ENCODE results near the gene WAPL.
A peak's percentile ranks its signal among the peaks of the same experiment; 100 is the strongest.
"Not testable (repeated sequence)": the region's sequence is repeated elsewhere in the genome, so short reads cannot be mapped to it uniquely, and the experiment has no call there.

The WAPL gene

DNA sequence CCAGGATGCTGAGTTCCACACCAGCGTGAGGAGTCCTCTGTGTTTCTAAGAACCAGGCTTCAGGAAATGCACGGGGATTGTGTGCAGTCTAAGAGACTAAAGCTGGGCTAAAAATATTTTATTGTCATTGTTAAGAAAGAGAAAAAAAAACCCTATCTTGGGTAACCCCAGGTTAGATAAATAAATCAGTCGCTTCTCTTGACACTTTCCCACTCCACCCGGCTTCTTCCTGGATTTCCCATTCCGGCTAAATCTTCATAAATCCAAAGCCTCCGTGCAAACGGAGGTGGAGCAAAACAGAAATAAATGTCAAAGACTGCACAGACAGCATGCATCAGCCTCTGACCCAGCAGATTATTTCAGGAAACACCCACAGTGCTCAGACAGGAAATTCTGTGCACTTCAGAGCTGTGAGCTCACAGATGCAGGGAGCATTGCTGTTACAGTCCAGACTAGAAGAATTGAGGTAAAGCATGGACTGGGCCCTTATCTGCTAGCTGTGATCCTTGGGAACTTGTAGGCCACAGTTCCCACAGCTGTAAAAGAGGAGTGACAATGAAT is 110.2 kb downstream of the WAPL start:
- DNase-seq = peak; percentile 84

DNA sequence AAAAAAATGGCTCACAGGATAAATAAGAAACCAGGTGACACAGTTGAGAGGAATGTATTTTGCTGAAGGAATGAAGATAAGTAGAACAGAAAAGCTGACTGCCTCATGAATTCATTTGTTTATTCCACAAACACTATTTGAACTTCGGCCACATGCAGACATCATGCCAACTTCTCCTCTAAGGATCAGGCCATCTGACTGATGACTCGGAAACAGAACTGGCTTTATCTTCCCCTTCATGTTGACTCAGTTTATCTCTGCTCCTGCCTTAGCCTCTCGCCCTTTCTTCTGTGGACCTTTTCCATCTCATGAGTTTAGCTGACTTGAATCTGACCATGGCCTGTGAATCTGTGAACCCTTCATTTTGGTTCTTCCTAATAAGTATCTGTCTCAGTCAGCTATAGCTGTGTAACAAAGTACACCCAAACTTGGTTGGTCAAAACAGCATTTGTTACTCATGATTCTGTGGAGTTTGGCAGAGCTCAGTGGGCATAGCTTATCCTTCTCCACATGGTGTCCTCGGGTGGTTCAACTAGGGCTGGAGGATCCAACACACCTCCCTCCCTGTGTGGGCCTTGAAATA is 111.0 kb downstream of the WAPL start:
- peak; percentile 64 for DNase-seq

DNA sequence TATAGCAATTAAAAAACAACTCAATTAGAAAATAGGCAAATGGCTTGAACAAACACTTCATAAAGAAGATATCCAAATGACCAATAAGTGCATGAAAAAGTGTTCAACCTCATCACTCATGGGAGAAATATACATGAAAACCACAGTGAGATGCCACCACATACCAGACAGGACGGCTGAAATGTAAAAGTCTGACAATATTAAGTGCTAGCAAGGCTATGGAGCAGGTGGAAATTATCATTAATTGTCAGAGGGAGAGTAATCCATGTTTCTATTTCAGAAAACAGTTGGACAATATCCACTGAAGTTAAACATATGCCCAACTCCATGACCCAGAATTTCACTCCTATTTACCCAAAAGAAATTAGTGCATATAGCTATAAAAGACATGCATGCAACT is 112.4 kb downstream of the WAPL start:
- no peak for DNase-seq

DNA sequence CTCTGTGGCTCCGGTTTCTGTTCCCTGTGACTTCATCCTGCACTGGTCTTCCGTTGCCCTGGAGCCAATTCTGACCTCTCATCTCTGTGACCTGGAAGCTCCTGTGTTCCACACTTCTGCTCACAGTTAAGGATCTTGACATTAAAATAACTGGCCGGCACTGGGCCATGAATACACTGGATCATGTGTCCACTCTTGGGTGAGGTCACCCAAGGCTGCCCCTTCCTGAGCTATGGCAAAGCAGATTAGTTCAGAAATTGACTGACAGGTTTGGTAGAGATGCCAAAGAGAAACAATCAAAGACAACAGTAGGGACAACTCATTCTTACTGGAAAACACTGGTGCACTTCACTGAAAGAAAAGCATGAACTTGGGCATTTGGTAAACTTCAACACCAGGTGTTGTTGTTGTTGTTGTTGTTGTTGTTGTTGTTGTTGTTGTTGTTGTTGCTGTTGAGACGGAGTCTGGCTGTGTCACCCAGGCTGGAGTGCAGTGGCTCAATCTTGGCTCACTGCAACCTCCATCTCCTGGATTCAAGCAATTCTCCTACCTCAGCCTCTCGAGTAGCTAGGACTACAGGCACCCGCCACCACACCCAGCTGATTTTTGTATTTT is 118.3 kb downstream of the WAPL start:
- no peak for DNase-seq

DNA sequence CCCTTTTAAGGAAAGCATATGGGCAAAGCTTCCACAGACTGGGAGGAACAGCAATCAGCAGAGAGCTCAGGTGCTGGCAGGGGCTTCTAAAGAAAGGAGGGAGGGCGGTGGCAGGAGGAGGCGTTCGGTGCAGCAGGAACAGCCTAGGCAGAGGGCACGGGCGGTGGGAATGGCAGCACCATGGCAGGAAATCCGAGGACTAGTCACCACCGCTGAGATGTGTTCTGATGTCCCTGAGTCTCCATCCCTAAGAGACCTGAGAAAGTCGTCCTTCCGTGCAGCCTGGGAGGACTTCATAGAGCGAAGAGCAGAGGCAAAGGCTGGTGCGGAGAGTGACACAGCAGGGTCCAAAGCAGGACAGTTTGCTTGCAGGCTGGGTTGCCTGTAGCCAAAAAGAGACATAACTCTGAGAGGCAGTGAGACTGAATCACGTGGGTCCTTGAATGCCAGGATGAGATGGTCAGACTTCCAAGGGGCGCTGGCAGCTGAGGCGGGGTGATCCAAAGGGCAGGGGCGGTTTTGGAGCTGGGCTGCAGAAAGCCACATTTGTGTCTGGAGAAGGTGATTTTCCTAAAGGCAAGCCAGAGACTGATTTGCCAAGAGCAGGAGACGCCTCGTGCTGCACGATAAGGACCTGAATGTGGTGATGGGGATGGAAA is 119.2 kb downstream of the WAPL start:
- peak; percentile 17 for DNase-seq

DNA sequence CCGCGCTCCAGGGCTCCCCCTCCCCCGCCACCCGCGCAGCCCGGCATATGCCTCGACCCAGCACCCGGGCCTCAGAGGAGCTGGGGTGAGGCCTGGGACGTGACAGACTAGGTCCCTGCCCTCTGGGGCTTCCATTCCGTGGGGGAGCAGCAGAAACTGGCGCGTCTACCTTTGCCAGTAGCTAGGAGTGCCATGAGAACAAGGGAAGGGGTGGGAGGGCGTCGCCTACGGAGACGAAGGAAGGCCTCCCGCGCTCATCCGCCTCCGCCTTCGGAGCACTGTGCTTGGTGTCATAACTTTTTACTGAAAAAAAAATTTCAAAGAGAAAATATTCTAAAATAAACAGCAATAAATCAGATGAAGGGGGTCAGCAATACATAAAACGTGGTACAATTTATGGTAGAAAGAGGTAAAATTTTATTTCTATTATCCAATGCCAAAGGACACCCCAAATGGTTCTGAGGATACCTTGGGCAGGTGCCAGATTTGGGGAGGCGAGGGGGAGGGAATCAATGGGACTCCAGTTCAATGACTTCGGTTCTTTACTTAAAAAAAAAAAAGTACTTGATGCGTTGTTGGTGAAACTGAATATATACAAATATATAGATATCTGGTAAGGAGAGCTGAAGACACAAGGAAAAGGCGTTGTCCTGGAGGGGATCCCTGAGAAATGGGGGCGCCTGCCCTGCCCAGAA is 119.9 kb downstream of the WAPL start:
- DNase-seq = no peak

DNA sequence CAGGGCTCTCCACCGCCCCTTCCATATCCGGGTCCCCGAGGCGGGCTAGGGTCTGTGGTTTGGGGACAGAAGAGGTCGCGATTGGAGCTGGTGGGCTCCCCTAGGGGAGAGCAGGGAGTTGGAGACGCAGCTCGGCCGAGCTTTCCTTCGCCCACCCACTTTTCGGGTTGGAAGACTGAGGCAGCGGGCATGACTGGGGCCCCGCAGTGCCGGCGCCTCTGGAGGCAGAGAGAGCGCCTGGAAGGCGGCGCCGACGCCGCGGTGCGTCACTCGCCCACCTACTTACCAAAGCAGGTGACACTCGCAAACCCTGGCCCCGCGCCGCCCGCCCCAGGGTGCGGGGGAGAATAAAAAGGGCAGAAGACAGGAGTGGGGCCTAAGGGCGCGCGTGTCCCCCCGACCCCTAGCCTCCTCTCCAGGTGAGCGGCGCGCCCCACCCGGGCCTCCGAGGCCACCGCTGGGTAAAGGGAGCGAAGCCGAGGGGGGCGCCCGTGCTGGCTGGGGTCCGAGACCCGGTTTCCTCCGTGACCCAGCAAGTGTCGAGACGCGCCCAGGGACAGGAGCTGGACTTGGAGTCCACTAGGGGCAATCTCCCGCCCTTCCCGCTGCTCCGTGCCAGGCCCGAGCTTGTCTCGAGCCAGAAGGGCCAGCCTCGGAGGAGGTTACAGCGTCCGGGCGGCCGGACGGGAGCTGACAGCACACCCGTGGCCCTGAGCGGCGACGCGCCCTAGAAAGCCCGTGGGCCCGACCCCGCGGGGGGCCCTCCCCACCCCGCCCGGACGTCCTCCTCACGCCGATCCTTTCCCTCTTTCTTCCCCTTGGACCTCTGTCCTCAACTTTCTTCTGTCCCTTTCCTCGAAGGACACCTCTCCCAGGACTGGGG is 120.6 kb downstream of the WAPL start:
- no peak for DNase-seq

DNA sequence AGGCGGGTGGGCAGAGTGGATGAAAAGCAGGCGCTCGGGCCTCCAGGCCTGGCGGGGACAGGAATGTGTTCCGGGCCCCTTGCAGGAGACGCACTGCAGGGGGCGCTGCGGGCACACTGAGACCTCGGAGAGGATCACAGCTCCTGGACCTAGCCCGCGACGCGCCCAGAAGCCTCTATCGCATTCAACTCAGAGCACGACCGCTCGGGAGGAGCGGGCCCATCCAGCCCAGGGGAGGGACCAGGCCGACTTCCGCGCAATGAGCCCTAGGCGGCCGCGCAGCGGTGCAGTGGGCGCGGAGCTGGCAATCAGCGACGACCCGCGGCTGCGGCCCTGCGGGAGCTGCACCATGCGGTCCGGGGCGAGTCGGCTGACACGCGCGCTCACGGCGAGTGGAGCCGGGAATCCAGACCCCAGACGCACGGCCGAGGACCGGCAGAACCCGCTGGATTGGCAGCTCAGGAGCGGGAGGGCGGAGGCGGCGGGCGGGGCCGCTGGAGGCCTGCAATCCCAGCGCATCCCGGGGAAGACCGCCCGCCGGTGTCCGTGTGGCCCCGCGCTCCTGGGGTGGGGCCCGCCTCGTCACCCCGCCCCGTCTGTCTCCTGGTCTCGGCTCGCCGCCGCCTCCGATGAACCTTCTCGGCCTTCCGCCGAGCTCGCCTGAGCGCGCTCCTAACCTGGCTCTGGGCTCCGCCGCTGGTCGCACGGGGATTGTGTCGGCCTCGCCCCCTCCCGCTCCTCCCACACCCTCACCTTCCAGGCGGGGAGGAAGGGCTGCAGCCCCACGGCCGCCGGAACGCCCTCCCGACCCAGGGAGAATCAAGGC is 121.5 kb downstream of the WAPL start:
- DNase-seq = peak; percentile 96

DNA sequence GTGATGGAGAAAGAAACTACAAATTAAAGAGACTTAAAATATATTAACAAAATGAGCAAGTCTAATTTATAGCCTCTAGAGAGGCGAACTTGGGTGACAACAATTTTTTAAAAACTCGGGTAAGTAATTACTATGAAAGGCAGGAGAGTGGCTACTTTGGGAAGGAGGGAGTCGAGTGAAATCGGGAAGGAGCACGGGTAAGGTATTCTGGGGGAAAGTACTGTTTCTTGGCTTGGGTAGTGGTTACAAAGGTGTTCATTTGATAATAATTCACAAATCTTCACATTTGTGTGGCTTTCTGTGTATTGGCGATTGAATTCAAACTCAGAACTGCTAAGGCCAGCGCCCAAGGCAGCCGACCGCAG is 122.1 kb downstream of the WAPL start:
- no peak for DNase-seq

DNA sequence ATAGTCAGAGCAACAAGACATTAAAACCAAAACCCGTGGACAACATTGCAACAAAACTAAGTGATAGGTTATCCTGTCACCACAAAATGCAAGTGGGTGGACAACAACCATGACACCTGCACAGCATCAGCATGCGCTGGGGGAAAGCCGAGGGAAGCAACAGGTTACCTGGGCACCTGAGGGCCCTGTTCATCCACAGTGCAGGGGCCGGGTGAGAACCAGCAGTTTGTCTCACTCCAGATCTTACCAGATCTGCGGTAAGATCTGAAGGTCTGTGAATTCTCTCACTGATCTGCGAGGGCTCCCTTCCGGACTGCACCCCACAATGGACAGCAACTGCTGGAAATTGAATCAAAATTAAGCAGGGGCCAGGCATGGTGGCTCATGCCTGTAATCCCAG is 124.5 kb downstream of the WAPL start:
- no peak for DNase-seq

DNA sequence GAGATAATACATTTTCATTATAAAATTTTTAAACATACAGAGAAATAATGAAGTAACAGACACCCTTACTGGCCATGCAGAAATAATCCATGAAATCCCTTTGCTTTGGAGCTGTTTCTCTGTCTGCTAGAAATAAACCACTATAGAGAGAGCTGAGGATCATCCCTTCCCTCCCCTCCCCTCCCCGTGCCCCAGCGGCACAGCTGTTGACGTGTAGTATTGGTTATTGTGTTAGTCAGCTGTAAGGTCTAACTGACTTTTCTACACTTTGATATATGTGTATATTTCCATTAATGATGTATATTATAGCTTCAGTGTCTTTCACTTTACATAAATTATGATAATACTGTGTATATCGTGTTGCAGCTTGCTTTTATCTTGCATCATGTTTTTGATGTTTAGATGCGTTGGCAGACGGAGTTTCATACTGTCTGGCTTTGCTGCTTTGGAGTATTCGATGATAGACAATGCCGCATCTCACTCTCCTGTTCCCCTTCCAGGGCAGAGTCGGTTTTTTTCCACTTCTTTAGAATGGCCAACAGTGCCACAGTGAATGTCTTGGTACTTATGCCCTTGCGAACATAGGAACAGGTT is 127.6 kb downstream of the WAPL start:
- DNase-seq = no peak

DNA sequence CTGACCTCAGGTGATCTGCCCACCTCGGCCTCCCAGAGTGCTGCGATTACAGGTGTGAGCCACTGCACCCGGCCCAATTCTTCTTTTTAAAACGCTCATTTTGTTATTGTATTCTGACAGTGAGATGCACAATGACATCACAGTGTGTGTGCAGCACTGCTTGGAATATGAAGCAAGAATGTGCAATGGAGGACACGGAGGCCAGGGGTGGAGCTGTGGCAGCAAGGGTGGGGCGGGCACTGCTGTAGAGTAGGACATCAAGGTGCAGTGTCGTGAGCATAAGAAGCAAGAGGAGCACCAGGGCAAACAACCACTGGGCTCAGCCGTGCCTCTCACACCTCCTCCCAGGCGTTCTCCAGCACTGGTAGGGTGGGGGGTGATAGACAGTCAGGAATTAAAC is 128.2 kb downstream of the WAPL start:
- no peak for DNase-seq

DNA sequence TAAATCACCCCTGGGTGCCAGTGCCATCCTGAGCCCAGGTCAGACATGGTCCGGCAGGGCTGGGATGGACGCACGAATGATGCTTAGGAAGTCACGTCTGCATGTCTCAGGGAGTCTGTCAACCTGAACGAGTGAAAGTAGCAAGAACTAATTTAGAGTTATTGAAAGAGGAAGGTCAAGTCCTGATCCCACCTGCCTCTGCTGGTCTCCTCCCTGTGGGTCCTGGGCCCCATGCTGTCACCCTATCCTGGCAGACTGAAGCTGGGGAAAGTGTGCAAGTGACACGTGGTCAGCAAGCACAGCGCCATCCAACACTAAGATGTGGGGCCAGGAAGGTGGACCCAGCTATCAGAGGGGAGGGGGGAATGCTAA is 128.9 kb downstream of the WAPL start:
- no peak for DNase-seq

DNA sequence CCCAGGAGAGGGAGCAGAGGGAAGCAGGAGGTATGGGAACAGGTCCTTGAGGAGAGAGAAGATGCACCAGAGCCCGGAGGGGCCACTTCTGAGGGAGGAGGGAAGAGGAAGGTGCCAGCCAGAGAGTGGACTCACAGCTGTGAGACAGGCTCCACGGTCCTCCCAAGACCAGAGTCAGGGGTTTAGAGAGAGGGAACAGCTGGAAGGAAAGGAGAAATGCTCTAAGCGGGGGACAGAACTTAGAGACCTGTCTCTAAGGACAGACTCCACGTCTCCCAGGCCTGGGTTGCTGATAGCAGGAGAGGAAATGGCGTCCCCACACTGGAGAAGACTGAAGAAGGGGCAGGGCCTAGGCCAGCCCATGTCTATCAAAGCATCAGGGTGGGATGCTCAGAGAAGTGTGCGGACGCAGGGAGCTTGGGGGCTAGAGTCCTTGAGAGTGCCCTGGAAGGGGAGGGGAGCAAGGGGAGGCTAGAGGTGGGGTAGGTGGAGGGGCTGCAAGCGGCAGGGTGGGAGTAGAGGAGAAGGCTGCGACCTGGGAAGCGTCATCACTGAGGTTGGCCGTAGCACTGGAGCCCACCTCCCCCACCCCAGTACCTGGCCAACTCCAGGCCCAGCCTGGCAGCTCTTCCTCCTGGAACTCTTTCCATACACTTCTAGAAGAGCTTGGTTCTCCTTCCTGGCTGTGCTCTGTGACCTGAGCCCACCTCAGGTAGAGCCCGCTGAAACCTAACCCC is 129.4 kb downstream of the WAPL start:
- DNase-seq = no peak

DNA sequence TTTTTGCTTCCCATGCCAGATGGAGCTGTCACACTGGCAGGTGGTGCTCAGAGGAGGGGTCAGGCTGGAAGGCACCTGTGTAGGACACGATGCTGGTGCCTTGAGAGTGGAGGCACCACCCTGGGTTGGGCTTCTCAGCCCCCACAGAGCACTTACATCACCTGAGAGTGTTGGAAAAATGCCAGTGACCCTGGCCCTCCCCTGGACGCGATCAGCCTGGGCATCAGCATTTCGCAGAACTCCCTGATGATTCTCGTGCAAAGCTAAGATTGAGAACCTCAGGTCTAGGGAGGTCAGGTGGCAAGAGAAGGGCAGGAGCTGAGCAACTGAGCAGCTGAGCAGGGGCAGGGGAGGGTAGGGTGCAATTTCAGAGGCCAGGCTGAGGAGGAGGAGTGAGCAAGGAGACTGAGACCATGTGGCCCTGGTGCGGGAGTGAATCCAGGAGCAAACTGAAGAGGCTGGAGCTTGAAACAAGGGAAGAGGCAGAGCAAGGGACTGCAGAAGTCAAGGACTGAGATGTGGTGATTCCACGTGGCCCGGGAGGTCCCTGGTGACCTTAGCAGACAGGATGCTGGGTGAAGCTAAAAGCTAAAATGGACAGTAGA is 130.3 kb downstream of the WAPL start:
- DNase-seq = no peak

DNA sequence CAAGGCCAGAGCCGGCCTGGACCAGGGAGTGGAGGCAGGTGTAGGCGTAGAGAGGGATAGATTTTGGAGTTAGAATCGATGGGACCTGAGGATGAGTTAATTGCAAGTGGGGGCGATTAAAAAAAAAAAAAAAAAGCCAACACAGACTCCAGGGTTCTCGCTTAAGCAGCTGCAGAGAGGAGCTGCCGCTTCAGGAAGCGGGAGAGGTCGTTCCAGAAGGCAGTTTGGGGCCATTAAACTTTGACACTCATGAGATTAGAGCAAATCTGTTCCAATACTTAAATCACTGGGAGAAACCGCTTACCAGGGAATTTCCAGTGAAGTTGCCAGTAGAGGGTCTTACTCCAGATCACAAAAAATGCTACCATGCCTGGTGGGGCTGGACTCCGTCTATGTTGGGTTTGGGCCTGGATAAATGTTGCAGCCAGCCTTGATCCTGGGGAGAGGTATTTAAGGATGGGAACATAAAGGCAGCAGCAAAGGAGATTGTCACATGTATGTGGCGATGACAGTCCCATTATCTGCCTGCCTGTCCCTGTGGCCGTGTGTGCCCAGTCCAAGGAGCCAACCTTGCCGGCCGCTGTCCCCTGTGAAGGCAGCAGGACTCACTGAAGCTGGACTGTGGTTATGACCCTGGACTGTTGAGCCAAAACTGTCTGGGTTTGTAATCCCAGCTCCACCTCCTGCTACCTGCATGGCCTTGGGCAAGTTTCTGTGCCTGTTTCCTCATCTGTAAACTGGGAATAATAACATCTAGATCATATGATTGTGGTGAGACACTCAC is 131.1 kb downstream of the WAPL start:
- no peak for DNase-seq

DNA sequence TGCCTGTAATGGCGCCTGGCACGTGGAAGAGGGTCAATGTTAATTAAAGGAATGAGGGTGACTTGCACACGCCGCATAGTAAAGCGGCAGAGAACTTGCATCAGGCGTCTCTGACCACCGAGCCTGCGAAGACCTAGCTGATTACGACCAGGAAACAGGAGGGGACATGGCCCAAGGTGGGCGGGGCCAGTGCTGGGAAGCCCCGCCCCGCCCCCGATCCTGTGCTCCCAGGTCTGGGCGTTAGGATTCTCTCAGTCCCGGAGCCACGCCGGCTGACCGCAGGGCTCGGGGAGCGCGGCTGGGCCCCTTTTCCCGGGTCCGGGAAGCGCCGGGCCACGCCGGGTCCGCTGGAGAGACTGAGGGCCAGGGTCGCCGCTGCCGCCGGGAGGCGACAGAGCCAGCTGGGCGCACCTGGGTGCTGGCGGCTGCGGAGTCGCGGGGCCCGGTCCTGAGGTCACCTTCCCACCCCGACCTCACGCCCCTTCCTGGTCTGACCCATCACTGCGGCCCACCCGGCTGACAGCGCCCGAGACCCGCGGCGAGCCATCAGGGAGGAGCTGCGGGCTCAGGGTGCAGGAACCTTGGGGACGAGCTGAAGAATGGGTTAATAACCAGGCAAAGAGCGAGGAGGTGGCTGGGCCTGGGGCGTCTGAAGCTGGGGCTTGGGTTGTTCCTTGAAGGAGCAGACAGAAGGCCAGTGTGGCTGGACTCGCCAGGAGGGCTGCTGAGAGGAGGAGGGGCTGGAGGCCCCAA is 132.0 kb downstream of the WAPL start:
- DNase-seq = peak; percentile 43

DNA sequence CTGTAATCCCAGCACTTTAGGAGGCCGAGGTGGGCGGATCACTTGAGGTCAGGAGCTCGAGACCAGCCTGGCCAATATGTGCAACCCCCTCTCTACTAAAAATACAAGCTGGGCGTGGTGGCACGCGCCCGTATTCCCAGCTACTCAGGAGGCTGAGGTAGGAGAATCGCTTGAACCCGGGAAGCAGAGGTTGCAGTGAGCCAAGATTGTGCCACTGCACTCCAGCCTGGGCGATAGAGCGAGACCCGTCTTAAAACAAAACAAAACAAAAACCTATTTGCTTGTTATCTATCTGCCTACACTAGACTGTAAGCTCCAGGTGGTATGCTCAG is 132.5 kb downstream of the WAPL start:
- DNase-seq = not testable (repeated sequence)
